ENCODE measurements around the gene THSD4. TPM values are rescaled to one million over a fixed set of nuclear protein-coding genes. Genes with fewer than 3 reads are reported as not detected.

Gene THSD4
- total RNA-seq, 1 donor from 2014 or later, result 73.5 TPM

DNA sequence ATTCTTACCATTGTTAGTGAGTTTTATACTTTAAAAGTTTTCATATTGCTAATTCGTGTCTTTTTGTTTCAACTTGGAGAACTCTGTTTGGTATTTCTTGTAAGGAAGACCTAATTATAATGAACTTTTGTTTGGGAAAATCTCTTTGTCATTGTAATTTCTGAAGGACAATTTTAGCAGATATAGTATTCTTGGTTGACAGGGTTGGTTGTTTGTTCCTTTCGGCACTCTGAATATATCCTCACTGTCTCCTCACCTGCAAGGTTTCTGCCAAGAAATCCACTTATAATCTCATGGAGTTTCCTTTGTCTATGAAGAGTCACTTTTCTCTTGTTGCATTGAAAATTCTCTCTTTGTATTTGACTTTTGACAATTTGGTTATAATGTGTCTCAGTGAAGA, 469.9 kb downstream of the THSD4 start:
- H3K4me3 ChIP-seq (ENCODE audit: low read depth, low read length), result no peak overlapping the region
- DNase-seq (ENCODE audit: low read depth), result no peak
- TF ChIP-seq, protein P1, sequence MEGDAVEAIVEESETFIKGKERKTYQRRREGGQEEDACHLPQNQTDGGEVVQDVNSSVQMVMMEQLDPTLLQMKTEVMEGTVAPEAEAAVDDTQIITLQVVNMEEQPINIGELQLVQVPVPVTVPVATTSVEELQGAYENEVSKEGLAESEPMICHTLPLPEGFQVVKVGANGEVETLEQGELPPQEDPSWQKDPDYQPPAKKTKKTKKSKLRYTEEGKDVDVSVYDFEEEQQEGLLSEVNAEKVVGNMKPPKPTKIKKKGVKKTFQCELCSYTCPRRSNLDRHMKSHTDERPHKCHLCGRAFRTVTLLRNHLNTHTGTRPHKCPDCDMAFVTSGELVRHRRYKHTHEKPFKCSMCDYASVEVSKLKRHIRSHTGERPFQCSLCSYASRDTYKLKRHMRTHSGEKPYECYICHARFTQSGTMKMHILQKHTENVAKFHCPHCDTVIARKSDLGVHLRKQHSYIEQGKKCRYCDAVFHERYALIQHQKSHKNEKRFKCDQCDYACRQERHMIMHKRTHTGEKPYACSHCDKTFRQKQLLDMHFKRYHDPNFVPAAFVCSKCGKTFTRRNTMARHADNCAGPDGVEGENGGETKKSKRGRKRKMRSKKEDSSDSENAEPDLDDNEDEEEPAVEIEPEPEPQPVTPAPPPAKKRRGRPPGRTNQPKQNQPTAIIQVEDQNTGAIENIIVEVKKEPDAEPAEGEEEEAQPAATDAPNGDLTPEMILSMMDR (conservative IDR thresholded peaks at IDR 0.05; ENCODE audit: low read depth, low read length), result no peak

DNA sequence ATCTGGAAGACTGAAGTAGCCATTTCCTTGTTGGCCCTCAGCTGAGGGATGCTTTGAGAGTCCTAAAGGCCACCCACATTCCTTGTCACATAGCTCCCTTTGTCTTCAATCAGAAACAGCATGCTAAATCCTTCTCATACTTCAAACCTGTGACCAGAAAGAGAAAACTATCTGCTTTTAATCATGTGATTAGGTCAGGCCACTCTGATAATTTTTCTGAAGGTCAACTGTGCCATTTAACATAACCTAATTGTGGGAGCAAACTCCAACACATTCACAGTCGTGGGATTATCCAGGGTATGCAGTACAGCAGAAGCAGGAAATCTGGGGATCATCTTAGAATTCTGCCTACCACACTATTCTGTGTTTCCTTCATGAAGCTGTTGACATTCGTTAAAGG, 471.2 kb downstream of the THSD4 start:
- no peak overlapping the region for H3K4me3 ChIP-seq (ENCODE audit: low read depth, low read length)
- TF ChIP-seq, protein P1 (conservative IDR thresholded peaks at IDR 0.05; ENCODE audit: low read depth, low read length), result no peak
- no peak for DNase-seq (ENCODE audit: low read depth)

DNA sequence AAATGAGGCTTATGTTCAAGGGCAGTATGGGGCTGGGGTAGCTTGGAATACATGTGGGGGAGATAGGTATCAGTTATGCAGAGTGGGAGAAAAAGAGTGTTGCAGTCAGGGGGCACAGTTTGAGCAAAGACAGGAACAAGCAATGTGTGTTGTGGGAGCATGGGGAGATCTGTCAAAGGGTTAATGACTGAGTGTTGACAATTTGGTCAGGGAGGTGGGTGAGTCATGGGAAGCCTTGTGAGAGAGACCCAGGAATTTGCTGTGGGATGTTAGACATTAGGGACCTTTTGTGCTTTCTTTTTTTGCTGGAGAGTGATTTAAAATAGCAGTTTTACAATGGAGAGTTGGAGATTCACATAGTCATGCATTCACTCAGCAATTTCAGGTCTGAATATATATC, 473.5 kb downstream of the THSD4 start:
- DNase-seq (ENCODE audit: low read depth), result peak; percentile 30
- TF ChIP-seq, protein P1 (conservative IDR thresholded peaks at IDR 0.05; ENCODE audit: low read depth, low read length), result no peak
- H3K4me3 ChIP-seq (ENCODE audit: low read depth, low read length), result no peak overlapping the region

DNA sequence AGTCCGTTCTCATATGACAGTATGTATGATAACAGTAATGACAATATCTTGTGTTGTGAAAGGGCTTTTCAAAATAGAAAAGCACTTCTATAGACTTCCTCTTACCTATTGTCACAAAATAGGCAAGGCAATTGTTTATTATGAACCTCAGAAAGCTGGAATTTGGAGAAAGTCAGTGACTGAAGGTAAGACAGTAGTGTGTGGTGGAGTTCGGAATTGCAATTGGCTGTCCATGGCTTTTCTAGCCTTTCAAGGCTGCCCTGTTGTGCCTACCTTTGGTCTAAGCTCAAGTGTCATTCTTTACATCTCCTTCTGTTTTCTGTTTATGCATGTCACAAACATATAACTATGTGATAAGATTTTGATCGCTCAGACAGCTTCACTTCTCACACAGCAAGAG, 475.8 kb downstream of the THSD4 start:
- H3K4me3 ChIP-seq (ENCODE audit: low read depth, low read length), result no peak overlapping the region
- DNase-seq (ENCODE audit: low read depth), result no peak
- TF ChIP-seq, protein P1 (conservative IDR thresholded peaks at IDR 0.05; ENCODE audit: low read depth, low read length), result peak; percentile 28

DNA sequence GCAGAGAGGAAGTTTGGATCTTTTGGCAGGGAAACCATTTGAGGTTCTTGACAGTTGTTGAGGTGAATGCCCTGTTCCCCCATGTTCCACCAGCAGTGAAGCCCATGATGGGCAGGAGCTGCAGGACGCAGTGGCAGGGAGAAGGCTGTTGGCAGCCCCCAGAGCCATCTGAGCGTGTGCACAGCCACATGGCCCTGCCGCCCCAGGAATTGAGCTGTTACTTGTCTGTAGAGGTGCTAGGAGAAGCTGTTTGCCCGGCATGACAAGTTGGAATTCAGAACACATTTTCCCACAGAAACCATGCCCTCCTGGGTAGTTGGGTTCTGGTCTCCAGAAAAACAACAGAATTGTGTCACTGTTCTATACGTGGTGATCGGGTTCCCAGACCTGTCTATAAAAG, 476.9 kb downstream of the THSD4 start:
- H3K4me3 ChIP-seq (ENCODE audit: low read depth, low read length), result no peak overlapping the region
- TF ChIP-seq, protein P1 (conservative IDR thresholded peaks at IDR 0.05; ENCODE audit: low read depth, low read length), result no peak
- no peak for DNase-seq (ENCODE audit: low read depth)

DNA sequence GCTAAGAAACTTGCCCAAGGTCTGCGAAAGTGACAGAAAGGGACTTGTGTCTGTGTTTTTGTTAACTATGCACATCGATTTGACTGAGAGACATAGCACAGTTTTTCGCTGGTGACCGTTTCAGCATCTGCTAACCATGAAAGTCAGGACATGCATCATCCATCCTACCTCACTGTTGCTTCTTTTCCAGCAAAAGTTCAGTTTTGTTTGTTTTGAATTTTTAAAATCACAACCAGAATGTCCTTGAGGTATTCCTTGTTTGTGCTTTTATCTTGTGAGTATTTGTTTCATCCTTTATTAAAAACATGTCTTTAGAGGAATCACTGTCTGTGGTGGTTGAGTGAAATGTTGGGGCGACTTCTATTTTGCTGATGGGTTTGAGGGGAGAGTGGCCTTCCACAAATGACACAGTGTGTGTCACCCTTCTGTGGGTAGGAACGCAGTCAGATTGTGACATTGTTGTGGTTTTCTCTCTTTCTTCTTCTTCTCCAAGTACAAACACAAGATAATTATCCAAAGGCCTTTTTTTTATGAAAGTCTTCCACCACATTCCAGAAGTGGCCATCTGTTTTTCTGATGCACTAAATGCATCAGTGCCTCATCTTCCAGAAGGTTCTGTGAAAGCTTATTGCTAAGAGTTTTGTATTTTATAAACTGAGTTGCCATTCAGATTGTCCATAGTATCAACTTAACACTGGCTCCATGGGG, 480.7 kb downstream of the THSD4 start:
- no peak overlapping the region for H3K4me3 ChIP-seq (ENCODE audit: low read depth, low read length)
- no peak for DNase-seq (ENCODE audit: low read depth)
- TF ChIP-seq, protein P1 (conservative IDR thresholded peaks at IDR 0.05; ENCODE audit: low read depth, low read length), result no peak

DNA sequence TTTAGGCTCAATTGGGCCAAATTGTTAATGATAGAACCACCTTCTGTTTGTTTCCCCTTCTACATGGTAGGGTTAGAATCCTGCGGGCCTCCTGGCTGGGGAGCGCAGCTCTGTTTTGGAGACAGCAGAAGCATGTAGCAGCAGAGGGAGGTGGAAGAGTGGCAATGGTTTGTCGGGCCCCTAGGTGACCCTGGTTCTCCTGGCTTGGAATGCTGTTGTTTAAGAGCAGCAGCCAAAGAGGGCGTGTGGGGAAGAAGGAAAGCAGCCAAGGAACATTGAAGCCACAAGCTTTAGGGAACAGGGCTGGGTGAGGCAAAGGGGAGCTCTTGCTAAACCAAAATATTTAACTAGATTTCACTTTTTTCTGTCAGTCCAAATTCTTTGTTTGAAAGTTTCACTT, 481.4 kb downstream of the THSD4 start:
- H3K4me3 ChIP-seq (ENCODE audit: low read depth, low read length), result no peak overlapping the region
- DNase-seq (ENCODE audit: low read depth), result no peak
- TF ChIP-seq, protein P1 (conservative IDR thresholded peaks at IDR 0.05; ENCODE audit: low read depth, low read length), result no peak

All from epithelial cell of proximal tubule (primary cell).